ENCODE measurements around the gene OST4. TPM values are rescaled to one million over a fixed set of nuclear protein-coding genes. Genes with fewer than 3 reads are reported as not detected.

Gene OST4
- total RNA-seq, 1 experiment from 2014 or later, result 247 TPM

DNA sequence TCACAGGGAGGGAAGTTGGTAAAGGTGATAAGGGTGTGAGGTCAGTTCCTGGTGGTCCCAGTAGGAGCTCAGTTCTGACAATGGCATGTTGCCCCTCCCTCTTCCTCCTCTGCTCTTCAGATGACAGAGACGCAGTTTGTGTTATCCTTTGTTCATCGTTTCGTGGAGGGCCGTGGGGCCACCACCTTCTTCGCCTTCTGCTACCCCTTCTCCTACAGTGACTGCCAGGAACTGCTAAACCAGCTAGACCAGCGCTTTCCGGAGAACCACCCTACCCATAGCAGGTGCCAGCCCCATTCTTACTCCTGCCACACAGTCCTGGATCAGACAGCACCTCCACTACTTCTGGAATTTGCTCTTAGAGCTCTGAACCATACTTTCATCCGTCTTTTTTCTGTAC lies 17.7 kb downstream of the OST4 start:
- DNase-seq (ENCODE audit: low read depth), result no peak

DNA sequence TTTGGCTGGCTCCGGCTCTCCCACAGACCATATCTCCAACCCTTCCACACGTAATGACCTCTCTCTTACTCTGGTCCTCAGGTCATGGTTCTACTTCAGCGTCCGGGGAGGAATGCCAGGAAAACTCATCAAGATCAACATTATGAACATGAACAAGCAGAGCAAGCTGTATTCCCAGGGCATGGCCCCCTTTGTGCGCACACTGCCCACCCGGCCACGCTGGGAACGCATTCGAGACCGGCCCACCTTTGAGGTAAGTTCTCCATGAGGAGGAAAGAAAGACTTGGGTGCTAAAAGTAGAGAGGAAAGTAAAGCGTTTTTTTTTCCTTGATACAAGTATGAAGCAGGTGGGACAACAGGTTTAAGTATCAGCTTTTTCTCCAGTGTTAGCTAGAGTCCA lies 18.1 kb downstream of the OST4 start:
- no peak for DNase-seq (ENCODE audit: low read depth)

DNA sequence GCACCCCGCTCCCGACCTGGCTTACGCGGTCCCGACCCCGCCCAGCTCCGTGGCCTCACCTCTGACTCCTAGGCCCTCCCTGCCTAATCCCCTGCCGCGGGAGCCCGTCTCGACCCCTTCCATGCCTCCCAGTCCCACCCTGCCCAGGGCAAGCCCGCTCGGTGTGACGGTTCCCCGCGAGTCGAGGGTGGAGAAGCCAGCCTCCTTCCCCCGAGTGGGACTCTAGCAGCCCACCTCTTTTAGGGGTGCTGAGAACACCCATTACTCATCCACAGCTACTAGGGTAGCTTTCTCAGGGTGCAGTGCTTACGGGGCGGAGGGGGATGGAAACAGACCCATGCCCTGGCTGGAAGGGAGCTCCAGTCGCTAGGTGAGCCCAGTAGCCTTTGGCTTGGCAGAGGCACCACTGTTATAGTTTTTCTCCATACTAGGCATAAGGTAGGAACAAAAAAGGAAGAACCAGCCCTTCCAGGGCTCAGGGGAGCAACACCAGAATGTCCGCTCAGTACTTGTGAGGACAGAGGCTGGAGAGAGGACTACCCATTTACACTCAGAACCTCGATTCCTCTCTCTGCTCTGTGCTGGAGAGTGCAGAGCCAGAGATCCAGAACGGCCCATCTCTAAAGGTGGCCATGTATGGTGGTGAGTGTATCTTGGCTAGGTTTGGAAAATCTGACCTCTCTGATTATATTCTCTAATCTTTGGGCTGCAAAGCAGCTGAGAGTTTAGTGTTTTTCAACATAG lies 19.4 kb downstream of the OST4 start:
- no peak for DNase-seq (ENCODE audit: low read depth)

DNA sequence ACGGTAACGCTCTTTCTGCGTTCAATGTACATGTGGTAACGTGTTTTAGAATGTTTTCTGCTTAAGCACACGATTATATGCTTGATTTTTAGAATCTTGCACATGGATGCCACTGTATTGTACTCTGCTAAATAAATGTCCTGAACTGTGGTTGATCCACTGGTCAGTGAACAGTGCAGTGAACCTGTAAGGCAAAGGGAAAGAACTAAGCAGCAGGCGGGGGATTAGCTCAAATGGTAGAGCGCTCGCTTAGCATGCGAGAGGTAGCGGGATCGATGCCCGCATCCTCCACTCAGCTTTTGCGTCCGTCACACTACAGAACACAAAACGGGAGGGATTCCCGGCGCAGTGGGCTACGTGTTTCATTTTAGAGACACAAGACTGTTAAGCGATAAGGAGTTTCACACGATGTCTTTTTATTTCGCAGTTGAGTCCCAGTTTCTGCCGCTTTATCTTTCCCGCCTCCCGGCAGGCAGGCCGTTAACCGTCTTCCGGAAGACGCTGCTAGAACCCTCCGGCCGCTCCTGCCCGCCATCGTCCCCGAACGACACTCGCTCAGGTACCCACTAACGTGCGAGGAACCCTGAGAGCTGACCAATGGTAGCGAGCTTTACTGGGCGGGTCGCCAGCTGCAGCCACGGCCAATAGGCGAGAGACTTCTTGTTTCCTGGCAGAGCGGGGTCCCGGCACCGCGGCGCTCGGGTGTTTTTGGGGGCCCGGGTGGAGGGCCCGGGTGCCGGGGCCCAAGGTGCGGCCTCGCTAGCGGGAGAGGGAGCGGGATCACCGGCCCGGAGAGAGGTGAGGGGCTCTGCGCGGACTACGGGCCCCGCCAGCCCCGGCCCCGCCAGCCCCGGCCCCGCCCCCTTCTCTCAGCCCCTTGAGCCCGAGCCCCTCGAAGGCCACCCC lies 20.2 kb downstream of the OST4 start, which contains the start of gene AGBL5:
AGBL5 (plus strand) TSS at position 673 of the 906 bp plus-strand sequence. CDS start 1,291 bp downstream, outside the sequence.
- peak; percentile 89 for DNase-seq (ENCODE audit: low read depth)

DNA sequence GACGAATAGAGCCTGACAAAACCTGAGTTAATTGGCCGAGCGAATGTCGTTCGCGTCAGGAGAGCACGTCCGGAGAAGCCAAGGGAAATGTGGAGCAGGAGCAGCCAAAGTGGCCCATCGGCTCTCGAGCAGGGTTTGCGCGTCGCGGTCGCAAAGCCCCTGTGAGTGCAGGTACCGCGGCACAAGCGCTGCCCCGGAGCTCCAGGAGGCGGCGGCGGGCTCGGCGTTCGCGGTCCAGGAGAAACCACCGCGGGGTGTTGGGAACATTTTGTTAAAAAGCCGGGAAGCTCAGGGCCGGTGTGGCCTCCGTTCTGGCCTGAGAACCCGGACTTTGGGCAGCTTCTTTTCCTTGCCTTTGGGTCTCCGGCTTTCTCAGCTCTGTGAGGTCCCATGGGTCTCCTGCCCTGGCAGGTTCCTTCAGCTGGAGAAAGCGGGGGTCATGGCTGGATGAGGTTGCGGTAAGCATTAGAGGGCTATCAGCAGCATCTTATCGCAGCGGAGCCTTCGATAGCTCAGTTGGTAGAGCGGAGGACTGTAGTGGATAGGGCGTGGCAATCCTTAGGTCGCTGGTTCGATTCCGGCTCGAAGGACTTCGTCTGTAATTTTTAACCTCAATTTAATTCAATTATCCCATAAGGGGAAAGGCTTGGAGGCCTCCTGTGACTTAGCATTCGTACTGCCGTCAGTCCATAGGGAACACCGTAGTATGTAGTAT lies 21.0 kb downstream of the OST4 start:
- DNase-seq (ENCODE audit: low read depth), result peak; percentile 91

DNA sequence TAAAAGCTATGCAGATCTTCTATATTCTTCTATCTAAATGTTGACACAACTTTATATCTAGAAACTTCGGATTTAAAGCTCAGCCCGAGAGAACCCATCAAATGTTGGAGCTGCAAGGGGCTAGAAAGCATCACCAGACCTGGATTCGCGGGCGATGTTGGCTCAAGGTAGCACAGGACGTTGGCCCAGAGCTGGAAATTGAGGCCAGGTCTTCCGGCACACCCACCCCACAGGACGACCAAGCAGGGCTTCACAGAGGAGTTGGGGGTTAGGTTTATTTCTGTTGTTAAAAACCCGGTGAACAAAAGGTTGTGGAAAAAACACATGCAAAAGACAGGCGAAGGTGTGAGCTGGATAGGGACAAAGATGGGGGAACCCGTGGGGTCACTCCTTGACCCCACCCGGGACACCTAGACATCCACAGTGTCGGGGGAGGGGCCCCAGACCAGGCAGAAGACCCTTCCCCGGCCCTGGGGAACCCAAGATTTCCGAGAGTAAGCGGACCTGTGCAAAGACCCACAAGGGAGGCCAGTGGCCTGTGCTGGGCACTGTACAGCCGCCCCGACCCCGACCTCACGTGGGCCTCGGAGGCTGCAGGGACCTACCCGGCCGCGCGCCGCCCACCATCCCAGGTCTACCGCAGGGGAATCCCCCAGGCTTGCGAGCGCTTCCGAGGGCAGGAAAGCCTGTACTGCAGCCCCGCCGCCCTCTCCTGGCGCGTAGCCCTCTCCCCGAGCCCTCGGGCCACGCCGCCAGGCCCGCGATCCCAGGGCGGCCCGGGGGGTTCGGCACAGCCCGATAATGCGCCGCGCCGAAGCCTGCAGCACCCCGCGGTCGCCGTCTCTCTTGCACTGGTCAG lies 21.8 kb downstream of the OST4 start:
- no peak for DNase-seq (ENCODE audit: low read depth)

DNA sequence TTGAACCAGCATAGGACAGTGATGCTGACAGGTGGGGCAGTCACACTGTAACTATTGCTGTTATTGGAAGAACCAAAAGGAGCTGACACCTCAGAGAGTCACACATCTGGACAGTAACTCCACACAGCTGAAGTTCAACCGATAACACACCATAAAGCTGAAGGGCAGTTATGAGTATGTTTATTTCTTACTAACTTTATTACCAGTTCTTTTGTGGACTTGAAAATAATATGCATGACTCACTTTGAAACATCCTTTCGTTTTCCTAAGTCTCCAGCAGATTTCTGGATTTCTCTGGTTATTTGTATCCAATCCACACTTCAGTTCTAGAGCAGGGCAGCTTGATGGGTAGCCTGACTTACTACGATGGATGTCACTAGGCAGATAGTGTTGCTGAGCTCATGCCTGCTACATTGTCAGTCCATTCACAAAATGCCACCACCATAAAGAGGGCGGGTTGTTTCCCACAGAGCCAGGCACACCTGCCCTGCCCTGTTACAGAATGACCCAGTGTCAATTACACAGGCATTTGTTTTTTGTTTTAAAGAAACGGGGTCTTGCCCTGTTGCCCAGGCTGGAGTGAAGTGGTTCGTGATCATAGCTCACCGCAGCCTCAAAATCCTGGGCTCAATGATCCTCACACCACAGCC lies 28.3 kb downstream of the OST4 start:
- DNase-seq (ENCODE audit: low read depth), result peak; percentile 15

DNA sequence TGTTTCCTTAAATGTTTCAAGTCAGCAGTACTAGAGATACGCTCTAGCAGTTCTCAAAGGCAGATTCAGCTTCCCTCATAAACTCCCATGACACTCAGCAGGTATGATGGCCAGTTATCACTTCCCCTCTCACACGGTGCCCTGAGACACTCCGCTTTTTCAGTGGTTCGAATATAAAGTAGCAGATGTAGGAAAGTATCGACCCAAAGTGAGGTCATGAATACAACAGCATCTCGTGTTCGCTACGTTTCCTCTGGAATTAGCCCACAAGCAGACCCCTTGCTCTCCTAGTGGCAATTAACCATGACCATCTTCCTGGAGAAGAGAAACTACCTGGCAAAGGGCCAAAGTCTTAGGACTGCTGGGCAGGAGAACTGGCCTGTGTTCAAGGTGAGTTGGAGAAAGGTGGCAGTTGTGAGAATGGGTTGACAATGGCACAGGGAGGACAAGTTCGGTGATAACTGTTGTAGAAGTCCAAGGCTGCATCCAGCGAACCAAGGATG lies 29.2 kb downstream of the OST4 start:
- peak; percentile 24 for DNase-seq (ENCODE audit: low read depth)

DNA sequence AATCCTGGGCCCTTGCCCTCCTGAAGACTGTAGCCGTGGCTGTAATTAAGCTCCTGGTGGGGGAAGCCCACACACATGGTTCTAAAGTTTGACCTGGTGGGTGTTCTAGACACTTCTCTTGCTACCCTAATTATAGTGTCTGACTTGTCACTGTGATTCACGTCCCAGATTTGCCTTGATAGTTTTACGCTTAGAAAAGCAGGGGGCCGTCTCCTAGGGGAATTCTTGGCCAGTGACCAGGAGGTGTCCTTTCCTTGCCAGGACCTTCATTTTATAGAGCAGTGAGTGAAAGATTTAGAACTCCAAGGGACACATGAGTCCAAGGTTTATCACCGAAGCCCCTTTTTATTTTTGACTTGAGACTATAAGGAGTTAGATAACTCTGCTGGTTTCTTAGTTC lies 29.7 kb downstream of the OST4 start:
- peak; percentile 30 for DNase-seq (ENCODE audit: low read depth)

DNA sequence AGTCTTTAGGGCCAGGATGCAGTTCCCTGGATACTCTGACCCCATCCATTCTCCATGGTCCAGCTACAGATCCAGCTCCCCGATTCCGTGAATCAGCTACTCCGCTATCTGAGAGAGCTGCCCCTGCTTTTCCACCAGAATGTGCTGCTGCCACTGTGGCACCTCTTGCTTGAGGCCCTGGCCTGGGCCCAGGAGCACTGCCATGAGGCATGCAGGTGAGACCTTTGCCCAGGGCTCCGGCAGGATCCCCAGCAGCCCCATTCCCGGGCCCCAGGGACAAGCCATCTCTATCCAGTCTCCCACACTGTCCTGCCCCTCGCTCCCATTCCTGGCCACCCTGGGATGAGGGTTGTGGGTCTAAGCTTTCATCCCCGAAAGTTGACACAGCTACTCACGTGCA lies 31.2 kb downstream of the OST4 start:
- DNase-seq (ENCODE audit: low read depth), result no peak

DNA sequence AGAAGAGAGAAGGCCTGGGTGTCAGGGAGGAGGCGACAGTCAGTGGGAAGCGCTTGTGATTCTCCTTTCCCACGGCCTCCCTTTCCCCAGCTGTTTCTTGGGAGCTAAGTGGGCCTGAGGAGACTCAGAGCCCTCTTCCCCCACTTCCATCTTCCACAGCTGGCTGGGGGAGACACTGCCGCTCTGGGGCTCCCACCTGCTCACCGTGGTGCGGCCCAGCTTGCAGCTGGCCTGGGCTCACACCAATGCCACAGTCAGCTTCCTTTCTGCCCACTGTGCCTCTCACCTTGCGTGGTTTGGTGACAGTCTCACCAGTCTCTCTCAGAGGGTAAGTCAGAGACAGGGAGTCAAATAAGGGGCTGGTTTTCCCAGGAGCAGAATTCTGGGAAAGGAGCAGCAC lies 31.6 kb downstream of the OST4 start:
- DNase-seq (ENCODE audit: low read depth), result no peak

DNA sequence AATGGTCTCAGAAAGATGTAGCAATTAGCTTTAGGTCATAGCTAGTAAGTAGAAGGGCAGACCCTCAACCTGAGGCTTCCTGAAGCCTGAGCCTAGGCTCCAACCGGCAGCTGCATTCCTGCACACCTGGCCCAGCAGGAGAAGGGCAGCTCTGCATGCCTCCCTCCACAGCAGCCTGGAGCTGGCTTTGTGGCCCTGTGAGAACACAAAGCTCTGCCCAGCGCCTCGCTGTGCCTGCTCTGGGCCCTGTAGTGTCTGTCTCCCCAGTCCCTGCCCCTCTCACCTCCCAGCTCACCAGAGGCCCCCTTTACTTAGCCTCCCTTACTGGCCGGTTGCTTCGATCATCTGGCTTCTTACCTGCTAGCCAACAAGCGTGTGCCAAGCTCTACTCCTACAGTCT lies 32.0 kb downstream of the OST4 start:
- DNase-seq (ENCODE audit: low read depth), result no peak

DNA sequence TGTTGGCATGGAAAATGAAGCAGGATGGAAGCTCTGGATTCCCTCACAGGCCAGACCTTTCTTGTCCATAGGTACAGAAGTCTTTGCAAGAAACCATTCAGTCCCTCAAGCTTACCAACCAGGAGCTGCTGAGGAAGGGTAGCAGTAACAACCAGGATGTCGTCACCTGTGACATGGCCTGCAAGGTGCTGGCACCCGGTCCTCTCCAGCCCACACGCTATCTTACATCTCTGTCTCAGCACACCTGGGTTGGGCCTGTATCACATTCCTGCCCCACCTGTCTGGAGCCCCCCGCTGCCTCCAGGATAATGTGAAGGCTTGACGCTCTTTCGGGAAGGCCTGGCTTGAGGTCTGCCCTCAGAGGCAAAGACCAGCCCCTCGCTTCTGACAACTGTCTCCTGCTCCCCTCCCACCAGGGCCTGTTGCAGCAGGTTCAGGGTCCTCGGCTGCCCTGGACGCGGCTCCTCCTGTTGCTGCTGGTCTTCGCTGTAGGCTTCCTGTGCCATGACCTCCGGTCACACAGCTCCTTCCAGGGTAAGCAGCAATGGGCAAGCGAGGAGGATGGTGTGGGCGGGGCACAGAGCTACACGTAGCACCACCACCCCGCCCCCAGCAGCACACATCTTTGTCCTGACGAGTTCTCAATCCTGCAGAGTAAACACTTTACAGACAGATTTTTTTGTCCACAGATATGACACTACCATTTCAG lies 32.7 kb downstream of the OST4 start:
- DNase-seq (ENCODE audit: low read depth), result no peak

DNA sequence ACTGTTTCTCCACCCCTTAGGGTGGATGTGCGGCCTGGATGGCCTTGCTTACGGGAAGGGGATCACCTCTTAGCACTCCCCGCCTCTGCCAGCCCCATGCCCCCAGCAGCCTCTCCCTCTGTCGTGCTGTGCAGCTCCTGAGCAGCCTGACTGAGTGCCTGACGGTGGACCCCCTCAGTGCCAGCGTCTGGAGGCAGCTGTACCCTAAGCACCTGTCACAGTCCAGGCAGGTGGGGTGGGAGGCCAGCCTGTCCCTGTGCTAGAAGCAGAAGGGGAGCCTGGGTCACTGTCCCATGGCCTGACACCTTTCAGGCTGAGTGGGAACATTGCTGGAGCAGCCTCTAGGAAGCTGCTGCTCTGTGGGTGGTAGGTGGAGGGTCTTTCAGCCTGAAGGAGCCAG lies 33.4 kb downstream of the OST4 start:
- no peak for DNase-seq (ENCODE audit: low read depth)

DNA sequence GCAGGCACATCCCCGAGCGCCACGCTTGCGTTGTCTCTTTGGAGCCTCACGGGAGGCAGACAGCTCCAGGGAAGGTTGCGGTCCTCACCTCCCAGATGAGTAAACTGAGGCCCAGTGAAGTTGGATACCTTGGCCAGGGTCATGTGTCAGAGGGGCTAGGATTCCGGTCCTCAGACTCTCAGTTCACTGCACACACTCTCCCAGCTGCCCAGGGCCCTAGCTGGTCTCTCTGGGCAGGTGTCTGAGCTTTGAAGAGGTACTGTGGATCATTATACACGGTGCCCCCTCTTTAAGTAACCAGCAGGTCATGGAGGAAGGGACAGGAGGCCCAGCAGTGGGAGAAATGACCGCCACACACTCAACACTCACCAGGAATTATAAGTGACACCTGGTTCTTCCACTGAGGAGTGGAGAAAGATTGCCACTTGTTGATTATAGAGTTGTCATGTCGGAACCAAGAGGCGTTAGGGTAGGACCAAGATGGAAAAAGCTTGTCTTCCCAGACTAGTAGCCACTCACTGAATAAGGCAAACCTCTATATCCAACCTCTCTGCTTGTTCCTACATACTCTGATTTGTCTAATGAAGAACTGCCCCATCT lies 38.1 kb downstream of the OST4 start:
- no peak for DNase-seq (ENCODE audit: low read depth)

DNA sequence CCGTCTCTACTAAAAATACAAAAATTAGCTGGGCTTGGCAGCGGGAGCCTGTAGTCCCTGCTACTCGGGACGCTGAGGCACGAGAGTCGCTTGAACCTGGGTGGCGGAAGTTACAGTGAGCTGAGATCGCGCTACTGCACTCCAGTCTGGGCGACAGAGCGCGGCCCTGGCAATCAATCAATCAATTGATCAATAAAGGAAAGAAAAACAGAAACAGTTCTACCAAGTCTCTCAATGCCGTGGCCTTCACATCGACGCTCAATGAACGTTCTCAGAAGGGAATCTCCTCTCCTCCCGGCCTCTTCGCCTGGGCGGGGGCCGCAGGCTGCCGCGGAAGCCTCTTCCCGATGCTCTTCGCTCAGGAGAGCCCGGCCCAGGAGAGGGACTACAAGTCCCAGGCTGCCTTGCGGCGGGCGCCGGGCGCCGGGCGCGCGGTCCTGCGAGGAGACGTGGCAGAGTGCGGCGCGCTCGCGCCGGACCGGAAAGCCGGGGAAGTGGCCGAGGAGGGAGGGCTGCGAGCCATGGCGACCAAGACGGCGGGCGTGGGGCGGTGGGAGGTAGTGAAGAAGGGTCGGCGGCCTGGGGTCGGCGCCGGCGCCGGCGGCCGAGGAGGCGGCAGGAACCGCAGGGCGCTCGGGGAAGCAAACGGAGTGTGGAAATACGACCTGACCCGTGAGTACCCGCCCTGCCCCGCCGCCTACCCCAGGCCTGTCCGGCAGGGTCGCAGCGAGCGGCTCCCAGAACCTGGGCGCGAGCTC lies 38.8 kb downstream of the OST4 start, which contains the start of gene TMEM214:
TMEM214 (plus strand) TSS at position 471 of the 758 bp plus-strand sequence; CDS start at position 522, 51 bp downstream.
- DNase-seq (ENCODE audit: low read depth), result peak; percentile 85

DNA sequence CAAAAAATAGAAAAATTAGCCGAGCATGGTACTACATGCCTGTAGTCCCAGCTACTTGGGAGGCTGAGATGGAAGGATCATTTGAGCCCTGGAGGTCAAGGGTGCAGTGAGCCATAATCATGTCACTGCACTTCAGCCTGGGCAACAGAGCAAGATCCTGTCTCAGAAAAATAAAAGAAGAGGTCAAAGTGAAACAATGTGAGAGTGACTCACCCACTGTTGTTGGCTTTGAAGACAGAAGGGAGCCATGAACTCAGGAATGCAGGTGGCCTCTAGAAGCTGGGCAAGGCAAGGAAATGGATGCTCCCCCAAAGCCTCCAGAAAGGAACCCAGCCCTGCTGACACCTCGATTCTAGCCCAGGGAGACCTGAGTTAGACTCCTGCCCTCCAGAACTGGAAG lies 42.4 kb downstream of the OST4 start:
- peak; percentile 36 for DNase-seq (ENCODE audit: low read depth)

DNA sequence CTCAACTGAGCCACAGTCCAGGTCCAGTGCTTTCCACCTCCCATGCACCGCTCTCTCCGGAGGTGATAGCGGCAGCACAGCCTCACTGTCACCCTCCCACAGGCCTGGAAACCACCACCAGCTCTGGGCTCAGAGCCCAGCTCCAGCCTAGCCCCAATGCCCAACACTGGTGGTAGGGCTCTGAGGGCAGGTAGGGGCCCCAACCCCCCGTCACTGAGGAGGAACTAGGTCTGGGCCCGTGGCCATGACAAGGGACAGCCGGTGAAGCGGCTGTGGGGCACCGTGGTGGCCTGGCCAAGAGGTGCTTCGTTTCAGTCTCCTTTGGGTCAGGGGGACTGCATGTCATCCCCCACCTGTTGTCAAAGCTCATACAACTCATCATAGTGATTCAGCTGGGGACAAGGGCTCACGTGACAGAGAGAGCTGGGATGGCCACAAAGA lies 44.2 kb downstream of the OST4 start:
- no peak for DNase-seq (ENCODE audit: low read depth)
